ENCODE results near the gene SH3RF3. TPM values are rescaled to one million over a fixed set of nuclear protein-coding genes. Genes with fewer than 3 reads are reported as not detected.

SH3RF3 gene
- total RNA-seq, 1 experiment from 2014 or later: 21.7 TPM

- Mint-ChIP-seq H3K4me1 (ENCODE audit: insufficient read depth, unreplicated experiment) (no peaks in the 10 kb centered on the region), H3K9me3 (ENCODE audit: unreplicated experiment) (no peaks in the 10 kb centered on the region), H3K4me3 (ENCODE audit: unreplicated experiment) (no peak overlapping the region), H3K27ac (ENCODE audit: low read depth, unreplicated experiment) (no peak overlapping the region), H3K27me3 (ENCODE audit: insufficient read depth, unreplicated experiment) (no peaks in the 10 kb centered on the region), H3K36me3 (ENCODE audit: insufficient read depth, unreplicated experiment) (peaks cover 11% of the 10 kb centered on the region)
- TF ChIP-seq, protein P1, sequence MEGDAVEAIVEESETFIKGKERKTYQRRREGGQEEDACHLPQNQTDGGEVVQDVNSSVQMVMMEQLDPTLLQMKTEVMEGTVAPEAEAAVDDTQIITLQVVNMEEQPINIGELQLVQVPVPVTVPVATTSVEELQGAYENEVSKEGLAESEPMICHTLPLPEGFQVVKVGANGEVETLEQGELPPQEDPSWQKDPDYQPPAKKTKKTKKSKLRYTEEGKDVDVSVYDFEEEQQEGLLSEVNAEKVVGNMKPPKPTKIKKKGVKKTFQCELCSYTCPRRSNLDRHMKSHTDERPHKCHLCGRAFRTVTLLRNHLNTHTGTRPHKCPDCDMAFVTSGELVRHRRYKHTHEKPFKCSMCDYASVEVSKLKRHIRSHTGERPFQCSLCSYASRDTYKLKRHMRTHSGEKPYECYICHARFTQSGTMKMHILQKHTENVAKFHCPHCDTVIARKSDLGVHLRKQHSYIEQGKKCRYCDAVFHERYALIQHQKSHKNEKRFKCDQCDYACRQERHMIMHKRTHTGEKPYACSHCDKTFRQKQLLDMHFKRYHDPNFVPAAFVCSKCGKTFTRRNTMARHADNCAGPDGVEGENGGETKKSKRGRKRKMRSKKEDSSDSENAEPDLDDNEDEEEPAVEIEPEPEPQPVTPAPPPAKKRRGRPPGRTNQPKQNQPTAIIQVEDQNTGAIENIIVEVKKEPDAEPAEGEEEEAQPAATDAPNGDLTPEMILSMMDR (IDR thresholded peaks at IDR 0.05; ENCODE audit: unreplicated experiment): no peak
- ChIA-PET POLR2A (no interaction called here), CTCF (interaction anchor here (0.6 to 0.7 kb wide), 2 partner anchors 19 to 264 kb away, joined by 3 to 4 read pairs; no protein-coding TSS in a partner anchor)
- no TSS peak for BruUV-seq (replicated peaks)
- no peak for DNase-seq (ENCODE audit: unreplicated experiment)
- intact Hi-C loops (cut with micrococcal nuclease): no loop called here
Observed at GRCh38 chr2:109391243-109391642, 262.2 kb downstream of the SH3RF3 start.

DNA sequence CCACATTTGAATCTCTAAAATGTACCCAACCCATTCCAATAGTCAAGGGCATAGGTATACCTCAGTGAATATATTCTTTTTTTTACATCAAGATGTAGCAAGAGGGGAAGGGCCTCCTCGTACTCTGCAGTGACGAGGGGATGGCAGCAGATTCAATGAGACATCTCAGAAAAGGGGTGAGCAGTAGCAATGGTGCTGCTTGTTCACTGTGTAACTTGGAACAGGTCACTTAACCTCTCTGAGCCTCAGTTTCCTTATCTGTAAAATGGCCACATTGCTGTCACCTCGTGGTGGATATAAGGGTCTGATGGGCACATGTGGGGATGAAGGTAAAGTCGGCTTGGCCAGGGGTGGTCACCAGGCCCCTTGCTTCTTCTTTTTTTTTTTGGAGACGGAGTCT lies 263.1 kb downstream of the SH3RF3 start:
- DNase-seq (ENCODE audit: unreplicated experiment): no peak
- no TSS peak for BruUV-seq (replicated peaks)
- intact Hi-C loops (cut with micrococcal nuclease): no loop called here
- peaks cover 6% of the 10 kb centered on the region for H3K4me1 Mint-ChIP-seq (ENCODE audit: insufficient read depth, unreplicated experiment)
- H3K4me3 Mint-ChIP-seq (ENCODE audit: unreplicated experiment): no peak overlapping the region
- POLR2A ChIA-PET: no interaction called here
- H3K9me3 Mint-ChIP-seq (ENCODE audit: unreplicated experiment): no peaks in the 10 kb centered on the region
- no peaks in the 10 kb centered on the region for H3K27me3 Mint-ChIP-seq (ENCODE audit: insufficient read depth, unreplicated experiment)
- TF ChIP-seq, protein P1 (IDR thresholded peaks at IDR 0.05; ENCODE audit: unreplicated experiment): no peak
- CTCF ChIA-PET: interaction anchor here (0.7 kb wide), 1 partner anchor 20 kb away, joined by 3 read pairs; no protein-coding TSS in a partner anchor
- H3K27ac Mint-ChIP-seq (ENCODE audit: low read depth, unreplicated experiment): no peak overlapping the region
- H3K36me3 Mint-ChIP-seq (ENCODE audit: insufficient read depth, unreplicated experiment): peaks cover 14% of the 10 kb centered on the region

DNA sequence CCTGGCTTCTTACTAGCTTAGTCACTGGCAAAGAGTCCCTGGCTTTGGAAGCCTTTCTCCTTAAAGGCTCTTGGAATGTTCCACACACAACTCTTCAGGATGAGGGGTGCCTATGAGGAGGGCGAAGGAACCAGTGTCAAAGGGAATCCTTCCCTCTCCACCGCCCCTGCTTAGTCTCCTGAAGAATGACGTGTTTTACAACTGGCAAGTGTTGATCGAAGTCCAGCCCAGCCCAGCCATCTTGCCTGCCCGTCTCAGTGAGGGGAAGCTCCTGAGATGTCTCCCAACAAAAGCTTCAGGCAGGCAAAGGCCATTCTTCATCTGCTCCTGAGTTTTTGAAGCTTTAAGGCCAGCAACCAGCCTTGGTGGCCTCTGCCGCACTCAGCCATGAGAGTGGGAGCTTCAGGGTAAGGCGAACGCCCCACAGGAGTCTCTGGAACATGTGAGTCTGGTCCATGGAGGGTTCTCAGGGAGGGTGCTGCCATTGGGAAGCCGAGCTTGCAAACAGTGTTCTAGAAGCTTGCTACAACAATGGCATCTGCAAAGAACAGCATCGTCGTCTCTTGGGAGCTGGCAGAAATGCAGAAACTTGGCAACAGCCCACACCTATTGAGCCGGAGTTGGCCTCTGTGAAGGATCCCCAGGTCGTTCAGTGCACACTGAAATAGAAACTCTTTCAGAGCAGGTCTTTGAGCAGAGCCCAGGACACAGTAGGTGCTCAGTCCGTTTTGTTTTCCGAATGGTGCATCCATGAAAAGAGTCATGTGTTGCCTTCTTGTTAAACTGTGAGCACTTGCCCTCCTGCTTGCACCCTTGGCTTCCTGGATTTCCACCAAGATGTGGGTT lies 264.0 kb downstream of the SH3RF3 start:
- H3K4me3 Mint-ChIP-seq (ENCODE audit: unreplicated experiment): no peak overlapping the region
- no peaks in the 10 kb centered on the region for H3K27me3 Mint-ChIP-seq (ENCODE audit: insufficient read depth, unreplicated experiment)
- ChIA-PET CTCF (interaction anchor here (1.0 kb wide), 1 partner anchor 184 kb away, joined by 3 read pairs; no protein-coding TSS in a partner anchor), POLR2A (interaction anchor here (0.6 kb wide), 1 partner anchor 16 kb away, joined by 4 read pairs; no protein-coding TSS in a partner anchor)
- peaks cover 12% of the 10 kb centered on the region for H3K36me3 Mint-ChIP-seq (ENCODE audit: insufficient read depth, unreplicated experiment)
- H3K4me1 Mint-ChIP-seq (ENCODE audit: insufficient read depth, unreplicated experiment): peaks cover 8% of the 10 kb centered on the region
- intact Hi-C loops (cut with micrococcal nuclease): no loop called here
- no peak for DNase-seq (ENCODE audit: unreplicated experiment)
- H3K9me3 Mint-ChIP-seq (ENCODE audit: unreplicated experiment): no peaks in the 10 kb centered on the region
- BruUV-seq (replicated peaks): no TSS peak
- TF ChIP-seq, protein P1 (IDR thresholded peaks at IDR 0.05; ENCODE audit: unreplicated experiment): no peak
- H3K27ac Mint-ChIP-seq (ENCODE audit: low read depth, unreplicated experiment): no peak overlapping the region

DNA sequence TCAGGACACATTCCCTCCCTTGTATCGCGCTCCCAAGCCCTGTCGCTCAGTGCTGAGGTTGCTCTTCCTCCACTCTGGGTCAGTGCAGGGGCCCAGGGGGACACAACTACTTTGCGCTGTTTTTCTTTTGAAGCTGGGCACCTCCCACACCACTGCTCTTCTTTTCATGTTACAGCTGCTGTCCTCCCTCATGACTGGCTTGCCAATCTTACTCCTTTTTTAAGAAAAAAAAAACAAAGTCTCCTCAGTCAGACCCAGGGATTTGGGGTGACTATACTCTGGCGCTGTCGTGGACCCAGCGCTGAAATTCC lies 264.6 kb downstream of the SH3RF3 start:
- TF ChIP-seq, protein P1 (IDR thresholded peaks at IDR 0.05; ENCODE audit: unreplicated experiment): no peak
- intact Hi-C loops (cut with micrococcal nuclease): no loop called here
- BruUV-seq (replicated peaks): no TSS peak
- ChIA-PET CTCF (no interaction called here), POLR2A (interaction anchor here (0.6 kb wide), 1 partner anchor 106 kb away, joined by 4 read pairs; no protein-coding TSS in a partner anchor)
- Mint-ChIP-seq H3K9me3 (ENCODE audit: unreplicated experiment) (no peaks in the 10 kb centered on the region), H3K27me3 (ENCODE audit: insufficient read depth, unreplicated experiment) (no peaks in the 10 kb centered on the region), H3K36me3 (ENCODE audit: insufficient read depth, unreplicated experiment) (peaks cover 7% of the 10 kb centered on the region), H3K4me1 (ENCODE audit: insufficient read depth, unreplicated experiment) (peaks cover 8% of the 10 kb centered on the region), H3K27ac (ENCODE audit: low read depth, unreplicated experiment) (no peak overlapping the region), H3K4me3 (ENCODE audit: unreplicated experiment) (no peak overlapping the region)
- DNase-seq (ENCODE audit: unreplicated experiment): no peak
